SK-N-SH (cell line): ENCODE results near the gene ZNF521. TPM values are rescaled to one million over a fixed set of nuclear protein-coding genes. Genes with fewer than 3 reads are reported as not detected.

Source experiments
- CTCF ChIA-PET: fragments of 300-600, 350-600 bp; formaldehyde crosslinking; extraction: SDS; loops from one replicate; lab custom pipeline; 2021; lab: Yijun Ruan, JAX
- POLR2A ChIA-PET: fragments of 350-600 bp; sonication (Branson Sonifier 250); formaldehyde crosslinking; extraction: SDS; loops from one replicate; lab custom pipeline; 2020; ENCODE audit warnings: antibody characterized with exemption, inconsistent platforms; lab: Yijun Ruan, JAX
- DNase-seq: peaks from one replicate; pipeline ENCODE4 v3.0.0; 2012
- H2AFZ ChIP-seq: fragments of 200-600 bp; sonication (generic); 2 replicates; pipeline ENCODE4 v1.8.1; 2016; ENCODE audit warnings: antibody characterized with exemption, mild to moderate bottlenecking, low read depth
- H3F3A ChIP-seq: fragments of 200-600 bp; sonication (generic); replicated peaks from 2 replicates; pipeline ENCODE3; 2016; ENCODE audit warnings: antibody characterized with exemption, mild to moderate bottlenecking; ENCODE audit not compliant: insufficient read depth
- H3K27ac ChIP-seq, 2 experiments: fragments of 200-500 bp in 1 of 2; fragments of 200-600 bp in 1 of 2; sonication (Bioruptor generic) in 1 of 2; sonication (generic), shearing (Covaris generic) in 1 of 2; 2 replicates each; pipeline versions ENCODE4 v1.5.1 to v1.6.1; 2014 to 2016; ENCODE audit warnings: low read depth in 2 of 2, inconsistent platforms in 1 of 2, low read length in 1 of 2, mild to moderate bottlenecking in 1 of 2, mixed read lengths in 1 of 2
- H3K27me3 ChIP-seq: fragments of 200-600 bp; sonication (generic), shearing (Covaris generic); 2 replicates; pipeline ENCODE4 v1.6.1; 2016; ENCODE audit warnings: mixed run types; ENCODE audit not compliant: insufficient read depth
- H3K36me3 ChIP-seq, 2 experiments: fragments of 200-500 bp in 1 of 2; fragments of 200-600 bp in 1 of 2; sonication (Bioruptor generic) in 1 of 2; sonication (generic) in 1 of 2; replicated peaks in 1 of 2; 2 replicates each; pipeline versions ENCODE3 to v1.5.1; 2014 to 2016; ENCODE audit warnings: low read length in 1 of 2, mild to moderate bottlenecking in 1 of 2; ENCODE audit not compliant: insufficient read depth in 2 of 2, control insufficient read depth in 1 of 2
- H3K4me1 ChIP-seq, 2 experiments: fragments of 200-500 bp in 1 of 2; fragments of 200-600 bp in 1 of 2; sonication (Bioruptor generic) in 1 of 2; sonication (generic), shearing (Covaris generic) in 1 of 2; 2 replicates each; pipeline versions ENCODE4 v1.5.1 to v1.6.1; 2014 to 2016; ENCODE audit warnings: low read depth in 1 of 2, low read length in 1 of 2, mixed run types in 1 of 2; ENCODE audit not compliant: insufficient read depth in 2 of 2, control insufficient read depth in 1 of 2
- H3K4me2 ChIP-seq: fragments of 200-600 bp; sonication (generic), shearing (Covaris generic); 2 replicates; pipeline ENCODE4 v1.6.1; 2017; ENCODE audit warnings: mixed run types
- H3K4me3 ChIP-seq, 2 experiments: fragments of 200-500 bp in 1 of 2; fragments of 200-600 bp in 1 of 2; sonication (Bioruptor generic) in 1 of 2; sonication (generic), shearing (Covaris generic) in 1 of 2; 2 replicates each; pipeline versions ENCODE4 v1.5.1 to v1.8.1; 2014 to 2016; ENCODE audit warnings: low read depth in 2 of 2, inconsistent platforms in 1 of 2, low read length in 1 of 2, mild to moderate bottlenecking in 1 of 2, mixed read lengths in 1 of 2, moderate library complexity in 1 of 2
- H3K79me2 ChIP-seq: fragments of 200-600 bp; sonication (generic); 2 replicates; pipeline ENCODE4 v1.8.1; 2017; ENCODE audit warnings: mild to moderate bottlenecking; ENCODE audit not compliant: insufficient read depth
- H3K9ac ChIP-seq: fragments of 200-600 bp; sonication (generic); 2 replicates; pipeline ENCODE4 v1.6.1; 2017; ENCODE audit warnings: mixed run types
- H3K9me2 ChIP-seq: fragments of 200-600 bp; sonication (generic); 2 replicates; pipeline ENCODE4 v1.6.1; 2017; ENCODE audit warnings: mixed run types
- H3K9me3 ChIP-seq: fragments of 200-600 bp; sonication (generic); 2 replicates; pipeline ENCODE4 v1.6.1; 2017; ENCODE audit warnings: mixed run types, mild to moderate bottlenecking, moderate library complexity
- H4K20me1 ChIP-seq: fragments of 200-600 bp; sonication (generic); 2 replicates; pipeline ENCODE4 v1.6.1; 2017; ENCODE audit warnings: mild to moderate bottlenecking, mixed run types; ENCODE audit not compliant: insufficient read depth
- ELF1 ChIP-seq: IDR thresholded peaks from 2 replicates; pipeline ENCODE4 v1.4.0; 2012
- EP300 ChIP-seq, 2 experiments: IDR thresholded peaks; 2 replicates each; pipeline versions ENCODE4 v1.4.0 to v1.6.1; 2012; ENCODE audit warnings: borderline replicate concordance in 1 of 2, low read depth in 1 of 2, low read length in 1 of 2
- EZH2phosphoT487 ChIP-seq: fragments of 200-600 bp; sonication (generic); IDR thresholded peaks from 2 replicates; pipeline ENCODE4 v1.6.1; 2017; ENCODE audit warnings: low read depth, mixed run types, mild to moderate bottlenecking, antibody characterized with exemption, moderate library complexity, borderline replicate concordance
- GABPA ChIP-seq: IDR thresholded peaks from 2 replicates; pipeline ENCODE4 v1.4.0; 2012; ENCODE audit warnings: low read depth, mild to moderate bottlenecking
- GATA2 ChIP-seq: sonication (generic); formaldehyde crosslinking; IDR thresholded peaks from 2 replicates; pipeline ENCODE4 v1.5.0; 2020; ENCODE audit warnings: mild to moderate bottlenecking, missing genetic modification reagents
- JUND ChIP-seq: IDR thresholded peaks from 2 replicates; pipeline ENCODE4 v1.4.0; 2012
- MXI1 ChIP-seq: IDR thresholded peaks from 2 replicates; pipeline ENCODE4 v1.6.1; 2012; ENCODE audit warnings: mild to moderate bottlenecking, low read depth, low read length, improper control_type of control experiment
- RAD21 ChIP-seq: IDR thresholded peaks from 2 replicates; pipeline ENCODE4 v1.6.1; 2012; ENCODE audit warnings: mild to moderate bottlenecking, low read length
- RXRA ChIP-seq: IDR thresholded peaks from 2 replicates; pipeline ENCODE4 v1.4.0; 2012; ENCODE audit warnings: low read depth, mild to moderate bottlenecking, borderline replicate concordance
- SIN3A ChIP-seq: IDR thresholded peaks from 2 replicates; pipeline ENCODE4 v1.6.1; 2012; ENCODE audit warnings: low read depth, mild to moderate bottlenecking, low read length, moderate library complexity, borderline replicate concordance
- USF1 ChIP-seq: IDR thresholded peaks from 2 replicates; pipeline ENCODE4 v1.4.0; 2012; ENCODE audit warnings: low read depth, borderline replicate concordance
- WGBS: methylation state at CpG from one replicate; pipeline ENCODE4 v1.1.6; 2017; ENCODE audit warnings: low lambda C conversion rate; 5-methylcytosine and 5-hydroxymethylcytosine counted together
- polyA plus RNA-seq, 3 experiments: library from polyadenylated mRNA; depleted of rRNA; stranded (reverse); fragments of >200 nt; gene quantifications; 2 replicates each; pipeline ENCODE4 v1.2.3, GENCODE V29; 2012
- TF ChIP-seq, protein P1 (sequence below): IDR thresholded peaks from 2 replicates; pipeline ENCODE4 v1.4.0; 2012; ENCODE audit warnings: low read depth, borderline replicate concordance

The ZNF521 gene
- polyA plus RNA-seq, 1 of the 3 experiments (the other 2 are of a cell fraction), result 14.1 TPM

GRCh38 chr18:25089470-25089869 lies 262.5 kb downstream of the ZNF521 start:
- ChIA-PET CTCF (no interaction called here), POLR2A (no interaction called here)
- no peaks in the 10 kb centered on the region for H3F3A ChIP-seq
- no peak overlapping the region for H3K27ac ChIP-seq
- H3K9me2 ChIP-seq, result no peaks in the 10 kb centered on the region
- no peak overlapping the region for H2AFZ ChIP-seq
- no peak overlapping the region for H3K9ac ChIP-seq
- no peaks in the 10 kb centered on the region for H3K9me3 ChIP-seq
- H4K20me1 ChIP-seq, result no peaks in the 10 kb centered on the region
- no peaks in the 10 kb centered on the region for H3K79me2 ChIP-seq
- no peak overlapping the region for H3K4me3 ChIP-seq
- no peak overlapping the region for H3K4me2 ChIP-seq
- H3K36me3 ChIP-seq, result peaks cover 4 to 24% of the 10 kb centered on the region in 2 experiments
- TF ChIP-seq JUND (no peak), RAD21 (no peak)
- DNase-seq, result no peak
- H3K27me3 ChIP-seq, result no peaks in the 10 kb centered on the region
- 95% methylated on average over 6 of the region's 6 CpGs for WGBS
- no peaks in the 10 kb centered on the region for H3K4me1 ChIP-seq

GRCh38 chr18:25086876-25087275 lies 265.1 kb downstream of the ZNF521 start:
- Histone ChIP-seq H3K9ac (no peak overlapping the region), H3K9me2 (no peaks in the 10 kb centered on the region), H3F3A (no peaks in the 10 kb centered on the region), H4K20me1 (no peaks in the 10 kb centered on the region), H2AFZ (no peak overlapping the region), H3K4me1 (no peaks in the 10 kb centered on the region), H3K36me3 (peaks cover 4 to 24% of the 10 kb centered on the region in 2 experiments), H3K9me3 (no peaks in the 10 kb centered on the region), H3K4me2 (no peak overlapping the region), H3K27me3 (no peaks in the 10 kb centered on the region), H3K27ac (no peak overlapping the region), H3K4me3 (no peak overlapping the region), H3K79me2 (no peaks in the 10 kb centered on the region)
- ChIA-PET POLR2A (no interaction called here), CTCF (no interaction called here)
- WGBS, result 87% methylated on average over 2 of the region's 2 CpGs
- no peak for DNase-seq
- TF ChIP-seq GABPA, result no peak
- TF ChIP-seq RXRA, result no peak
- no peak for TF ChIP-seq GATA2 (CRISPR knock-in tag)
- TF ChIP-seq ELF1, result no peak
- TF ChIP-seq USF1, result no peak
- no peak for TF ChIP-seq MXI1
- no peak for TF ChIP-seq SIN3A
- no peak for TF ChIP-seq EP300 (IDR thresholded peaks at IDR 0.05; ENCODE audit: borderline replicate concordance in 1 of 2, low read depth in 1 of 2, low read length in 1 of 2)
- no peak for TF ChIP-seq JUND
- TF ChIP-seq RAD21, result no peak
- TF ChIP-seq, protein P1, sequence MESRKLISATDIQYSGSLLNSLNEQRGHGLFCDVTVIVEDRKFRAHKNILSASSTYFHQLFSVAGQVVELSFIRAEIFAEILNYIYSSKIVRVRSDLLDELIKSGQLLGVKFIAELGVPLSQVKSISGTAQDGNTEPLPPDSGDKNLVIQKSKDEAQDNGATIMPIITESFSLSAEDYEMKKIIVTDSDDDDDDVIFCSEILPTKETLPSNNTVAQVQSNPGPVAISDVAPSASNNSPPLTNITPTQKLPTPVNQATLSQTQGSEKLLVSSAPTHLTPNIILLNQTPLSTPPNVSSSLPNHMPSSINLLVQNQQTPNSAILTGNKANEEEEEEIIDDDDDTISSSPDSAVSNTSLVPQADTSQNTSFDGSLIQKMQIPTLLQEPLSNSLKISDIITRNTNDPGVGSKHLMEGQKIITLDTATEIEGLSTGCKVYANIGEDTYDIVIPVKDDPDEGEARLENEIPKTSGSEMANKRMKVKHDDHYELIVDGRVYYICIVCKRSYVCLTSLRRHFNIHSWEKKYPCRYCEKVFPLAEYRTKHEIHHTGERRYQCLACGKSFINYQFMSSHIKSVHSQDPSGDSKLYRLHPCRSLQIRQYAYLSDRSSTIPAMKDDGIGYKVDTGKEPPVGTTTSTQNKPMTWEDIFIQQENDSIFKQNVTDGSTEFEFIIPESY, result no peak
- TF ChIP-seq EZH2phosphoT487, result no peak
